Activated CD8-positive, alpha-beta T cell treated with anti-CD3 and anti-CD28 coated beads for 36 hours (primary cell): ENCODE measurements around the gene MASTL. TPM values are rescaled to one million over a fixed set of nuclear protein-coding genes. Genes with fewer than 3 reads are reported as not detected.

ENCODE experiments used
- ATAC-seq: fragments of 200-7000 bp; cut with Tn5 transposase; one replicate; pipeline ENCODE4 v1.10.0; 2021; ENCODE audit warnings: mild to moderate bottlenecking, moderate library complexity
- CTCF ChIA-PET: fragments of 350-600 bp; sonication (Branson Sonifier 250); formaldehyde crosslinking; loops from one replicate; lab custom pipeline; 2021; ENCODE audit warnings: antibody characterized with exemption; lab: Charles Lee
- POLR2A ChIA-PET: fragments of 350-600 bp; sonication (Branson Sonifier 250); formaldehyde crosslinking; loops from one replicate; lab custom pipeline; 2021; ENCODE audit warnings: antibody characterized with exemption; lab: Charles Lee
- DNase-seq: peaks from one replicate; pipeline ENCODE4 v3.0.0-alpha.2; 2020
- H3K27ac Mint-ChIP-seq: one replicate; pipeline ENCODE4 v1.8.0; 2021; ENCODE audit warnings: mild to moderate bottlenecking, mixed read lengths
- H3K27me3 Mint-ChIP-seq: one replicate; pipeline ENCODE4 v1.8.0; 2021; ENCODE audit warnings: mixed read lengths
- H3K36me3 Mint-ChIP-seq: one replicate; pipeline ENCODE4 v1.8.0; 2021; ENCODE audit warnings: low read depth, mixed read lengths
- H3K4me1 Mint-ChIP-seq: one replicate; pipeline ENCODE4 v1.8.0; 2021; ENCODE audit warnings: low read depth, mixed read lengths
- H3K4me3 Mint-ChIP-seq: one replicate; pipeline ENCODE4 v1.8.0; 2021; ENCODE audit warnings: mild to moderate bottlenecking, moderate library complexity, mixed read lengths
- H3K9me3 Mint-ChIP-seq: one replicate; pipeline ENCODE4 v1.8.0; 2021; ENCODE audit warnings: mixed read lengths
- CTCF ChIP-seq: fragments of 200-600 bp; IDR thresholded peaks from one replicate; pipeline ENCODE4 v1.8.0; 2022; ENCODE audit warnings: antibody characterized with exemption, mild to moderate bottlenecking
- intact Hi-C: fragments of 100-400 bp; cut with micrococcal nuclease; formaldehyde crosslinking; loops from one replicate; pipeline ENCODE4 v1.10.0; 2022
- total RNA-seq, 2 experiments: library from RNA; stranded (reverse); gene quantifications; one replicate each; pipeline ENCODE4 v1.2.3, GENCODE V29; 2021

Gene MASTL
- total RNA-seq, 2 experiments from 2014 or later, result 40.5 to 43.6 TPM

GRCh38 chr10:27225642-27226257 lies 70.6 kb downstream of the MASTL start:
- peak; percentile 32 for DNase-seq
- ATAC-seq, result peak; percentile 74
- Mint-ChIP-seq H3K36me3 (peaks cover 14% of the 10 kb centered on the region), H3K9me3 (no peaks in the 10 kb centered on the region), H3K4me1 (peaks cover 19% of the 10 kb centered on the region), H3K27ac (peak overlapping the region; percentile 32), H3K27me3 (no peaks in the 10 kb centered on the region), H3K4me3 (no peak overlapping the region)
- CTCF ChIA-PET, result no interaction called here
- TF ChIP-seq CTCF, result no peak
- intact Hi-C loops, result loop anchor here (10.0 kb wide), 1 partner anchor 139 kb away; no protein-coding TSS in a partner anchor
- POLR2A ChIA-PET, result interaction anchor here (1.2 kb wide), 1 partner anchor 15 kb away, joined by 3 read pairs; no protein-coding TSS in a partner anchor

GRCh38 chr10:27230022-27230421 lies 74.9 kb downstream of the MASTL start:
- ATAC-seq (no peak), DNase-seq (no peak)
- TF ChIP-seq CTCF, result no peak
- Mint-ChIP-seq H3K36me3 (peaks cover 10% of the 10 kb centered on the region), H3K4me1 (peaks cover 14% of the 10 kb centered on the region), H3K9me3 (no peaks in the 10 kb centered on the region), H3K27me3 (no peaks in the 10 kb centered on the region), H3K27ac (no peak overlapping the region), H3K4me3 (no peak overlapping the region)
- ChIA-PET POLR2A (no interaction called here), CTCF (no interaction called here)
- intact Hi-C loops, result no loop called here

GRCh38 chr10:27235706-27236105 lies 80.6 kb downstream of the MASTL start:
- Mint-ChIP-seq H3K36me3 (peaks cover 11% of the 10 kb centered on the region), H3K27me3 (no peaks in the 10 kb centered on the region), H3K27ac (no peak overlapping the region), H3K4me3 (no peak overlapping the region), H3K4me1 (peaks cover 7% of the 10 kb centered on the region), H3K9me3 (no peaks in the 10 kb centered on the region)
- no peak for DNase-seq
- POLR2A ChIA-PET, result no interaction called here
- ATAC-seq, result no peak
- no peak for TF ChIP-seq CTCF
- intact Hi-C loops, result no loop called here
- CTCF ChIA-PET, result interaction anchor here (0.8 to 3.9 kb wide), 2 partner anchors 12 to 16 kb away, joined by 3 to 41 read pairs; no protein-coding TSS in a partner anchor

Other genes with a start within 250 kb of the MASTL start
- 10 to 100 TPM in 1 of 2 experiments, 1 to 10 TPM in 1; 8.3 to 10.4 TPM for gene ANKRD26, start 54.9 kb upstream of the MASTL start, total RNA-seq
- gene YME1L1, start 968 bp upstream of the MASTL start, total RNA-seq, result 100 to 1,000 TPM; 112 to 117 TPM
- 10 to 100 TPM; 17.0 to 19.0 TPM for gene ACBD5, start 85.4 kb downstream of the MASTL start, total RNA-seq